ENCODE results near the gene EIF4H.

EIF4H gene

GRCh38 chr7:74178632-74179031, 4.5 kb downstream of the EIF4H start:
- Histone ChIP-seq H3K36me3 (ENCODE audit: insufficient read depth, low read length) (peaks cover 43% of the 10 kb centered on the region), H3K4me2 (ENCODE audit: low read length) (peak overlapping the region; percentile 10), H3K9me3 (replicated peaks; ENCODE audit: low read length) (no peaks in the 10 kb centered on the region), H3K27me3 (ENCODE audit: control insufficient read depth, insufficient read depth, low read length) (no peaks in the 10 kb centered on the region), H3K9ac (ENCODE audit: low read depth, low read length) (no peak overlapping the region), H3K4me3 (ENCODE audit: low read length) (no peak overlapping the region), H3K4me1 (ENCODE audit: control insufficient read depth, insufficient read depth, low read length) (peaks cover 49% of the 10 kb centered on the region)

GRCh38 chr7:74179935-74180604, 5.9 kb downstream of the EIF4H start:
- peaks cover 52% of the 10 kb centered on the region for H3K4me1 ChIP-seq (ENCODE audit: control insufficient read depth, insufficient read depth, low read length)
- no peak overlapping the region for H3K4me3 ChIP-seq (ENCODE audit: low read length)
- no peaks in the 10 kb centered on the region for H3K27me3 ChIP-seq (ENCODE audit: control insufficient read depth, insufficient read depth, low read length)
- no peak overlapping the region for H3K4me2 ChIP-seq (ENCODE audit: low read length)
- H3K9ac ChIP-seq (ENCODE audit: low read depth, low read length) = no peak overlapping the region
- peaks cover 49% of the 10 kb centered on the region for H3K36me3 ChIP-seq (ENCODE audit: insufficient read depth, low read length)
- no peaks in the 10 kb centered on the region for H3K9me3 ChIP-seq (replicated peaks; ENCODE audit: low read length)

GRCh38 chr7:74180866-74181265, 6.7 kb downstream of the EIF4H start:
- Histone ChIP-seq H3K9ac (ENCODE audit: low read depth, low read length) (no peak overlapping the region), H3K27me3 (ENCODE audit: control insufficient read depth, insufficient read depth, low read length) (no peaks in the 10 kb centered on the region), H3K36me3 (ENCODE audit: insufficient read depth, low read length) (peaks cover 56% of the 10 kb centered on the region), H3K4me3 (ENCODE audit: low read length) (no peak overlapping the region), H3K9me3 (replicated peaks; ENCODE audit: low read length) (no peaks in the 10 kb centered on the region), H3K4me1 (ENCODE audit: control insufficient read depth, insufficient read depth, low read length) (peaks cover 55% of the 10 kb centered on the region), H3K4me2 (ENCODE audit: low read length) (no peak overlapping the region)

GRCh38 chr7:74181821-74182220, 7.7 kb downstream of the EIF4H start:
- H3K4me1 ChIP-seq (ENCODE audit: control insufficient read depth, insufficient read depth, low read length) = peaks cover 50% of the 10 kb centered on the region
- no peak overlapping the region for H3K4me2 ChIP-seq (ENCODE audit: low read length)
- H3K36me3 ChIP-seq (ENCODE audit: insufficient read depth, low read length) = peaks cover 56% of the 10 kb centered on the region
- H3K9me3 ChIP-seq (replicated peaks; ENCODE audit: low read length) = no peaks in the 10 kb centered on the region
- no peaks in the 10 kb centered on the region for H3K27me3 ChIP-seq (ENCODE audit: control insufficient read depth, insufficient read depth, low read length)
- no peak overlapping the region for H3K9ac ChIP-seq (ENCODE audit: low read depth, low read length)
- no peak overlapping the region for H3K4me3 ChIP-seq (ENCODE audit: low read length)

- no peak overlapping the region for H3K4me3 ChIP-seq (ENCODE audit: low read length)
- H3K9ac ChIP-seq (ENCODE audit: low read depth, low read length) = no peak overlapping the region
- H3K27me3 ChIP-seq (ENCODE audit: control insufficient read depth, insufficient read depth, low read length) = no peaks in the 10 kb centered on the region
- no peaks in the 10 kb centered on the region for H3K9me3 ChIP-seq (replicated peaks; ENCODE audit: low read length)
- peaks cover 51% of the 10 kb centered on the region for H3K4me1 ChIP-seq (ENCODE audit: control insufficient read depth, insufficient read depth, low read length)
- peaks cover 51% of the 10 kb centered on the region for H3K36me3 ChIP-seq (ENCODE audit: insufficient read depth, low read length)
- H3K4me2 ChIP-seq (ENCODE audit: low read length) = no peak overlapping the region
Measured at GRCh38 chr7:74182453-74183090, 8.4 kb downstream of the EIF4H start.

- Histone ChIP-seq H3K4me1 (ENCODE audit: control insufficient read depth, insufficient read depth, low read length) (peaks cover 57% of the 10 kb centered on the region), H3K27me3 (ENCODE audit: control insufficient read depth, insufficient read depth, low read length) (no peaks in the 10 kb centered on the region), H3K4me3 (ENCODE audit: low read length) (no peak overlapping the region), H3K4me2 (ENCODE audit: low read length) (no peak overlapping the region), H3K36me3 (ENCODE audit: insufficient read depth, low read length) (peaks cover 53% of the 10 kb centered on the region), H3K9ac (ENCODE audit: low read depth, low read length) (no peak overlapping the region), H3K9me3 (replicated peaks; ENCODE audit: low read length) (no peaks in the 10 kb centered on the region)
Measured at GRCh38 chr7:74183142-74183541, 9.0 kb downstream of the EIF4H start.

GRCh38 chr7:74183653-74184450, 9.7 kb downstream of the EIF4H start:
- Histone ChIP-seq H3K27me3 (ENCODE audit: control insufficient read depth, insufficient read depth, low read length) (no peaks in the 10 kb centered on the region), H3K4me1 (ENCODE audit: control insufficient read depth, insufficient read depth, low read length) (peaks cover 58% of the 10 kb centered on the region), H3K4me3 (ENCODE audit: low read length) (no peak overlapping the region), H3K4me2 (ENCODE audit: low read length) (no peak overlapping the region), H3K9ac (ENCODE audit: low read depth, low read length) (no peak overlapping the region), H3K9me3 (replicated peaks; ENCODE audit: low read length) (no peaks in the 10 kb centered on the region), H3K36me3 (ENCODE audit: insufficient read depth, low read length) (peaks cover 56% of the 10 kb centered on the region)

- Histone ChIP-seq H3K4me2 (ENCODE audit: low read length) (no peak overlapping the region), H3K9me3 (replicated peaks; ENCODE audit: low read length) (no peaks in the 10 kb centered on the region), H3K4me3 (ENCODE audit: low read length) (no peak overlapping the region), H3K9ac (ENCODE audit: low read depth, low read length) (no peak overlapping the region), H3K4me1 (ENCODE audit: control insufficient read depth, insufficient read depth, low read length) (peaks cover 58% of the 10 kb centered on the region), H3K36me3 (ENCODE audit: insufficient read depth, low read length) (peaks cover 59% of the 10 kb centered on the region), H3K27me3 (ENCODE audit: control insufficient read depth, insufficient read depth, low read length) (no peaks in the 10 kb centered on the region)
Measured at GRCh38 chr7:74185016-74185415, 10.9 kb downstream of the EIF4H start.

- Histone ChIP-seq H3K4me2 (ENCODE audit: low read length) (peak overlapping the region; percentile 55), H3K9ac (ENCODE audit: low read depth, low read length) (no peak overlapping the region), H3K27me3 (ENCODE audit: control insufficient read depth, insufficient read depth, low read length) (no peaks in the 10 kb centered on the region), H3K4me1 (ENCODE audit: control insufficient read depth, insufficient read depth, low read length) (peaks cover 55% of the 10 kb centered on the region), H3K36me3 (ENCODE audit: insufficient read depth, low read length) (peaks cover 63% of the 10 kb centered on the region), H3K9me3 (replicated peaks; ENCODE audit: low read length) (no peaks in the 10 kb centered on the region), H3K4me3 (ENCODE audit: low read length) (no peak overlapping the region)
Measured at GRCh38 chr7:74185636-74186035, 11.5 kb downstream of the EIF4H start.

- Histone ChIP-seq H3K36me3 (ENCODE audit: insufficient read depth, low read length) (peaks cover 72% of the 10 kb centered on the region), H3K27me3 (ENCODE audit: control insufficient read depth, insufficient read depth, low read length) (no peaks in the 10 kb centered on the region), H3K9ac (ENCODE audit: low read depth, low read length) (no peak overlapping the region), H3K4me1 (ENCODE audit: control insufficient read depth, insufficient read depth, low read length) (peaks cover 38% of the 10 kb centered on the region), H3K9me3 (replicated peaks; ENCODE audit: low read length) (no peaks in the 10 kb centered on the region), H3K4me2 (ENCODE audit: low read length) (peak overlapping the region; percentile 6), H3K4me3 (ENCODE audit: low read length) (no peak overlapping the region)
Measured at GRCh38 chr7:74187915-74188675, 13.9 kb downstream of the EIF4H start.

- no peak overlapping the region for H3K4me3 ChIP-seq (ENCODE audit: low read length)
- H3K4me1 ChIP-seq (ENCODE audit: control insufficient read depth, insufficient read depth, low read length) = peaks cover 30% of the 10 kb centered on the region
- H3K9ac ChIP-seq (ENCODE audit: low read depth, low read length) = no peak overlapping the region
- H3K36me3 ChIP-seq (ENCODE audit: insufficient read depth, low read length) = peaks cover 85% of the 10 kb centered on the region
- H3K27me3 ChIP-seq (ENCODE audit: control insufficient read depth, insufficient read depth, low read length) = no peaks in the 10 kb centered on the region
- no peaks in the 10 kb centered on the region for H3K9me3 ChIP-seq (replicated peaks; ENCODE audit: low read length)
- no peak overlapping the region for H3K4me2 ChIP-seq (ENCODE audit: low read length)
Measured at GRCh38 chr7:74190259-74190658, 16.1 kb downstream of the EIF4H start.
